GM21825 (cell line): ENCODE measurements around the gene DNAJC12.
"Not testable (repeated sequence)": the region's sequence is repeated elsewhere in the genome, so short reads cannot be mapped to it uniquely, and the experiment has no call there.

Experiments
- ATAC-seq: cut with Tn5 transposase; IDR thresholded peaks from one replicate; pipeline ENCODE4 v1.9.1; 2021; ENCODE audit warnings: mild to moderate bottlenecking, moderate library complexity; ENCODE audit not compliant: unreplicated experiment

DNAJC12 gene

GRCh38 chr10:67841737-67842136 is 3.7 kb upstream of the DNAJC12 start:
- no peak for ATAC-seq

GRCh38 chr10:67839951-67840350 is 2.0 kb upstream of the DNAJC12 start:
- ATAC-seq: no peak

- not testable (repeated sequence) for ATAC-seq
Observed at GRCh38 chr10:67839511-67839910, 1.5 kb upstream of the DNAJC12 start.

GRCh38 chr10:67836972-67837371 is 1.0 kb downstream of the DNAJC12 start:
- no peak for ATAC-seq

GRCh38 chr10:67836488-67836887 is 1.5 kb downstream of the DNAJC12 start:
- no peak for ATAC-seq

GRCh38 chr10:67835541-67836394 is 2.2 kb downstream of the DNAJC12 start:
- ATAC-seq: not testable (repeated sequence)

- ATAC-seq: no peak
Observed at GRCh38 chr10:67834375-67834774, 3.6 kb downstream of the DNAJC12 start.

GRCh38 chr10:67827811-67828210 is 10.2 kb downstream of the DNAJC12 start:
- ATAC-seq: no peak

GRCh38 chr10:67819768-67820204 is 18.2 kb downstream of the DNAJC12 start:
- peak; percentile 61 for ATAC-seq

- ATAC-seq: peak; percentile 58
Observed at GRCh38 chr10:67818323-67818722, 19.7 kb downstream of the DNAJC12 start.

GRCh38 chr10:67816719-67817118 is 21.3 kb downstream of the DNAJC12 start:
- no peak for ATAC-seq

GRCh38 chr10:67815571-67816059 is 22.4 kb downstream of the DNAJC12 start:
- ATAC-seq: no peak

- ATAC-seq: no peak
Observed at GRCh38 chr10:67812007-67812406, 26.0 kb downstream of the DNAJC12 start.

- no peak for ATAC-seq
Observed at GRCh38 chr10:67809107-67809506, 28.9 kb downstream of the DNAJC12 start.

- no peak for ATAC-seq
Observed at GRCh38 chr10:67808704-67809103, 29.3 kb downstream of the DNAJC12 start.

GRCh38 chr10:67807855-67808456 is 30.0 kb downstream of the DNAJC12 start:
- no peak for ATAC-seq

GRCh38 chr10:67804395-67804678 is 33.7 kb downstream of the DNAJC12 start:
- no peak for ATAC-seq

GRCh38 chr10:67803588-67804394 is 34.2 kb downstream of the DNAJC12 start:
- no peak for ATAC-seq

GRCh38 chr10:67802767-67803538 is 35.0 kb downstream of the DNAJC12 start:
- no peak for ATAC-seq

GRCh38 chr10:67801118-67801517 is 36.9 kb downstream of the DNAJC12 start:
- ATAC-seq: no peak
